Activated CD4-positive, alpha-beta T cell treated with anti-CD3 and anti-CD28 coated beads for 36 hours (primary cell): ENCODE measurements around the gene METTL23. TPM values are rescaled to one million over a fixed set of nuclear protein-coding genes. Genes with fewer than 3 reads are reported as not detected.

Source experiments
- ATAC-seq: fragments of 200-7000 bp; cut with Tn5 transposase; one replicate; pipeline ENCODE4 v1.10.0; 2021; ENCODE audit warnings: mild to moderate bottlenecking, moderate library complexity
- CTCF ChIA-PET: fragments of 350-600 bp; sonication (Branson Sonifier 250); formaldehyde crosslinking; loops from one replicate; lab custom pipeline; 2021; ENCODE audit warnings: antibody characterized with exemption; lab: Charles Lee
- POLR2A ChIA-PET: fragments of 350-600 bp; sonication (Branson Sonifier 250); formaldehyde crosslinking; loops from one replicate; lab custom pipeline; 2021; ENCODE audit warnings: antibody characterized with exemption, inconsistent platforms; lab: Charles Lee
- DNase-seq: peaks from one replicate; pipeline ENCODE4 v3.0.0-alpha.2; 2020
- H3K27ac Mint-ChIP-seq: one replicate; pipeline ENCODE4 v1.8.0; 2021; ENCODE audit warnings: mixed read lengths
- H3K27me3 Mint-ChIP-seq: one replicate; pipeline ENCODE4 v1.8.0; 2021; ENCODE audit warnings: mixed read lengths
- H3K36me3 Mint-ChIP-seq: one replicate; pipeline ENCODE4 v1.8.0; 2021; ENCODE audit warnings: low read depth, mixed read lengths
- H3K4me1 Mint-ChIP-seq: one replicate; pipeline ENCODE4 v1.8.0; 2021; ENCODE audit warnings: mixed read lengths
- H3K4me3 Mint-ChIP-seq: one replicate; pipeline ENCODE4 v1.8.0; 2021; ENCODE audit warnings: mild to moderate bottlenecking, moderate library complexity, mixed read lengths
- H3K9me3 Mint-ChIP-seq: one replicate; pipeline ENCODE4 v1.8.0; 2021; ENCODE audit warnings: low read depth, mixed read lengths
- intact Hi-C, 2 experiments: fragments of 100-400 bp; cut with DNase I in 1 of 2; cut with micrococcal nuclease in 1 of 2; formaldehyde crosslinking; loops; one replicate each; pipeline versions ENCODE4 v1.14.2 to v1.15.1; 2022 to 2024; cut with DNase I, micrococcal nuclease
- microRNA-seq: library from miRNA; unstranded; fragments of <30 nt; microRNA quantifications from one replicate; pipeline ENCODE4 v1.2.0, GENCODE V29; 2021; ENCODE audit warnings: borderline replicate concordance
- total RNA-seq, 2 experiments: library from RNA; stranded (reverse); gene quantifications; one replicate each; pipeline ENCODE4 v1.2.3, GENCODE V29; 2021

The METTL23 gene
- total RNA-seq, 2 experiments from 2014 or later, result 18.9 to 25.3 TPM

- ATAC-seq, result peak; percentile 98
- CTCF ChIA-PET, result interaction anchor here (0.6 to 1.2 kb wide), 4 partner anchors 31 to 609 kb away, joined by 3 to 5 read pairs (median 3); no protein-coding TSS in a partner anchor
These were observed 46.3 kb downstream of the METTL23 start for GRCh38 chr17:76772842-76773525.

GRCh38 chr17:76775021-76775600, 48.5 kb downstream of the METTL23 start:
- no peak overlapping the region for H3K4me3 Mint-ChIP-seq
- no peak overlapping the region for H3K27ac Mint-ChIP-seq
- ChIA-PET CTCF (no interaction called here), POLR2A (no interaction called here)
- H3K36me3 Mint-ChIP-seq, result peaks cover 22% of the 10 kb centered on the region
- intact Hi-C loops, result no loop called here
- H3K9me3 Mint-ChIP-seq, result no peaks in the 10 kb centered on the region
- no peak for DNase-seq
- H3K27me3 Mint-ChIP-seq, result no peaks in the 10 kb centered on the region
- H3K4me1 Mint-ChIP-seq, result peaks cover 16% of the 10 kb centered on the region
- no peak for ATAC-seq

More at GRCh38 chr17:76772842-76773525, 46.3 kb downstream of the METTL23 start:
- Mint-ChIP-seq H3K36me3 (peaks cover 26% of the 10 kb centered on the region), H3K9me3 (peaks cover 2% of the 10 kb centered on the region), H3K27ac (peak overlapping the region; percentile 74), H3K4me3 (no peak overlapping the region), H3K27me3 (no peaks in the 10 kb centered on the region), H3K4me1 (peaks cover 16% of the 10 kb centered on the region)
- POLR2A ChIA-PET, result interaction anchor here (0.7 to 0.8 kb wide), 2 partner anchors 30 to 38 kb away, joined by 3 to 5 read pairs; no protein-coding TSS in a partner anchor
- peak; percentile 45 for DNase-seq
- intact Hi-C loops, result no loop called here

DNA sequence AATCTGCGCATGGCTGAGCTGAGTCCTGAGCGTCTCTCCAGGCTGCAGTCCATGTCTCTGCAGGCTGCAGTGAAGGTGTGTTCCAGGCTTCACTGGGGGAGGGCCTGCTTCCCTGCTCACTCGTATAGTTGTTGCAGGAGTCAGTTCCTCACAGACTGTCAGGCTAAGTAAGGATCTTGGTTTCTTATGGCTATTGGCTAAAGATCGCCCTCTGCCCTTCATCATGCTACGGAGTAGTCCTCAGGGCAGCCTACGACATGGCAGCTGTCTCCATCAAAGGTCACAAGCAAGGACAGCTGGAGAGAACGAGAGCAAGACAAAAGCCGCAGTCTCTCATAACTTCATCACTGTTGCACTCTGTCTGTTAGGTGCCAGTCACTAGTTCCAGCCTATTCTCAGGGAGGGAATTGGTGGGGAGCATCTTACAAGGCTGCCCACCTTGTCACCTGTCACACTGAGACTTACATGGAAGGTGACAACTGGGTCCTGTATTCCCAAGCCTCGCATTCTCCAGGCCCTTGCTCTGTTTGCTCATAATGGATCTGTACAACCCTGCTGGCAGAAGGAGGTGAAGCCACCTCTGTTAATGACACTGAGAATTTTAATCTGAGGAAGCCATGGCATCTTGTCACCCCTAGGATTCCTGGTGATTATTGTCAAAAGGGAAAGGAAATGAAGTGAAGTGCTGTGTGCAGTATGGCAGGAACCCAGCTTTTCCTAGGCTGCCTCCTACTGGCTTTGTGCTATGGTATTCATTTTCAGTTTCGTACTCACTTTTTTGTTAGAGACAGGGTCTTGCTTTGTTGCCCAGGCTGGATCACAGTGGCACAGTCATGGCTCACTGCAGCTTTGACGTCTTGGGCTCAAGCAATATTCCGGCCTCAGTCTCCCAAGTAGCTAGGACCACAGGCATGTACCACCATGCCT, 54.7 kb downstream of the METTL23 start:
- peak; percentile 20 for DNase-seq

GRCh38 chr17:76783146-76783545, 56.5 kb downstream of the METTL23 start:
- no peak overlapping the region for H3K27ac Mint-ChIP-seq
- H3K36me3 Mint-ChIP-seq, result peaks cover 3% of the 10 kb centered on the region
- ChIA-PET CTCF (interaction anchor here (0.6 to 1.1 kb wide), 2 partner anchors 354 to 493 kb away, joined by 3 to 4 read pairs; no protein-coding TSS in a partner anchor), POLR2A (interaction anchor here (0.6 kb wide), 1 partner anchor 13 kb away, joined by 3 read pairs; no protein-coding TSS in a partner anchor)
- ATAC-seq (no peak), DNase-seq (no peak)
- H3K4me3 Mint-ChIP-seq, result no peak overlapping the region
- intact Hi-C loops, result no loop called here
- H3K4me1 Mint-ChIP-seq, result no peaks in the 10 kb centered on the region
- H3K9me3 Mint-ChIP-seq, result no peaks in the 10 kb centered on the region
- no peaks in the 10 kb centered on the region for H3K27me3 Mint-ChIP-seq

More for the DNA sequence above, 54.7 kb downstream of the METTL23 start:
- H3K4me1 Mint-ChIP-seq, result no peaks in the 10 kb centered on the region
- ChIA-PET POLR2A (interaction anchor here (0.6 kb wide), 1 partner anchor 50 kb away, joined by 4 read pairs; no protein-coding TSS in a partner anchor), CTCF (interaction anchor here (0.7 kb wide), 1 partner anchor 54 kb away, joined by 3 read pairs; the partner anchor contains the start of gene METTL23)
- intact Hi-C loops, result loop anchor here in 1 of 2 experiments (1.0 kb wide), 1 partner anchor 54 kb away; no protein-coding TSS in a partner anchor
- no peaks in the 10 kb centered on the region for H3K9me3 Mint-ChIP-seq
- no peak overlapping the region for H3K27ac Mint-ChIP-seq
- no peak for ATAC-seq
- H3K36me3 Mint-ChIP-seq, result peaks cover 9% of the 10 kb centered on the region
- H3K27me3 Mint-ChIP-seq, result no peaks in the 10 kb centered on the region
- no peak overlapping the region for H3K4me3 Mint-ChIP-seq

Small RNAs within 50 kb of the gene (microRNA-seq; reads per million reads assigned to microRNA genes)
- 3.2 reads per million for gene MIR636

Other genes with a start within 250 kb of the METTL23 start
- gene RHBDF2, start 225.4 kb upstream of the METTL23 start, total RNA-seq, result 10 to 100 TPM; 23.9 to 28.4 TPM
- gene CYGB, start 189.1 kb upstream of the METTL23 start, total RNA-seq, result not detected
- not detected for gene PRCD, start 186.8 kb upstream of the METTL23 start, total RNA-seq
- under 1 TPM in 1 of 2 experiments, not detected in 1; 0.32 TPM for gene ST6GALNAC2, start 141.0 kb upstream of the METTL23 start, total RNA-seq
- under 1 TPM; 0.88 to 0.89 TPM for gene ST6GALNAC1, start 83.1 kb upstream of the METTL23 start, total RNA-seq
- 10 to 100 TPM; 18.4 to 20.2 TPM for gene MXRA7, start 15.9 kb upstream of the METTL23 start, total RNA-seq
- gene JMJD6, start 233 bp upstream of the METTL23 start, total RNA-seq, result 10 to 100 TPM; 51.3 to 65.5 TPM
- gene SRSF2, start 10.5 kb downstream of the METTL23 start, total RNA-seq, result 100 to 1,000 TPM; 335 to 340 TPM
- gene MFSD11, start 11.3 kb downstream of the METTL23 start, total RNA-seq, result 10 to 100 TPM; 10.3 to 15.1 TPM
- not detected for gene MGAT5B, start 141.6 kb downstream of the METTL23 start, total RNA-seq